ENCODE data around the gene IL1RAPL1. TPM values are rescaled to one million over a fixed set of nuclear protein-coding genes. Genes with fewer than 3 reads are reported as not detected.

The IL1RAPL1 gene
- total and polyA plus RNA-seq, 9 of the 15 experiments (the other 6 are each of a cell fraction or from before 2014, with no cell fraction given), result 0.04 to 0.07 (median 0.04) TPM; not detected in 6

DNA sequence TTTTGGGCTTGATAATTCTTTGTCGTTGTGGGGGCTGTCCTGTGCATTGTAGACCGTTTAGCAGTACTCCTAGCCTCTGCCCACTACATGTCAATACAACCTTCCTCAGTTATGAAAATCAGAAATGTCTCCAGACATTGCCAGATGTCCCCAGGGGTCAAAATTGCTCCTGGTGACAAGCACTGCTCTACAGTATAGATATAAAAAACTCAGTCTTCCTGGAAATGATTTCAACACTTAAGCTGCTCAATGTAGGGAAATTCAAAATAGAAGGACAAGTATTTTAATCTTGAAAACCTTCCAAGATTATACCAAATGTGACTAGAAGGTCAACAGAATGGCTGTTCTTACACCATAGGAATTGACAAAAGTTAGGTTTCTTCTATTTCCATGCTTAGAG, 1339.4 kb downstream of the IL1RAPL1 start:
- Histone ChIP-seq H3K27me3 (ENCODE audit: control insufficient read depth in 2 of 2, insufficient read depth in 2 of 2, low read length in 2 of 2) (no peaks in the 10 kb centered on the region), H2AFZ (ENCODE audit: low read depth, low read length) (no peak overlapping the region), H4K20me1 (replicated peaks; ENCODE audit: control insufficient read depth, insufficient read depth, low read length) (no peaks in the 10 kb centered on the region), H3K9me3 (replicated peaks; ENCODE audit: control insufficient read depth, insufficient read depth, low read depth, low read length) (no peaks in the 10 kb centered on the region), H3K9ac (ENCODE audit: insufficient read depth in 1 of 2, low read depth in 2 of 2, low read length in 2 of 2) (no peak overlapping the region), H3K4me1 (replicated peaks in 1 of 2; ENCODE audit: control insufficient read depth in 2 of 2, insufficient read depth in 2 of 2, low read length in 2 of 2) (no peaks in the 10 kb centered on the region), H3K9me1 (ENCODE audit: control insufficient read depth, insufficient read depth, low read length) (no peaks in the 10 kb centered on the region), H3K4me3 (no peak overlapping the region), H3K27ac (ENCODE audit: extremely low read depth, low read depth, low read length) (no peak overlapping the region), H3K36me3 (ENCODE audit: control insufficient read depth, insufficient read depth, low read length) (no peaks in the 10 kb centered on the region), H3K79me2 (ENCODE audit: control insufficient read depth, insufficient read depth, low read length) (no peaks in the 10 kb centered on the region), H3K4me2 (ENCODE audit: insufficient read depth, low read length) (no peak overlapping the region)
- FAIRE-seq (no peak), DNase-seq (ENCODE audit: extremely low read depth in 1 of 4, low spot score in 3 of 4) (no peak), ATAC-seq (no peak)
- WGBS (ENCODE audit: insufficient coverage, low coverage, missing lambda C conversion rate), result 0% methylated on average over 2 of the region's 2 CpGs
- intact Hi-C loops (cut with micrococcal nuclease), result no loop called here
- in situ Hi-C loops (cut with MboI), result no loop called here
- CTCF ChIA-PET (ENCODE audit: low intra/inter-chr PET ratio), result no interaction called here
- BruUV-seq (replicated peaks), result no TSS peak
- POLR2A ChIA-PET, result no interaction called here
- TF ChIP-seq ZNF121 (CRISPR knock-in tag; conservative IDR thresholded peaks at IDR 0.05) (no peak), STAT5B (CRISPR knock-in tag; IDR thresholded peaks at IDR 0.05) (no peak), CREB1 (IDR thresholded peaks at IDR 0.05) (no peak), CREB1 (CRISPR knock-in tag; IDR thresholded peaks at IDR 0.05) (no peak), SMAD3 (CRISPR knock-in tag; conservative IDR thresholded peaks at IDR 0.05) (no peak), SNAPC5 (CRISPR knock-in tag; IDR thresholded peaks at IDR 0.05) (no peak), RREB1 (CRISPR knock-in tag; IDR thresholded peaks at IDR 0.05) (no peak), NEUROD1 (IDR thresholded peaks at IDR 0.05; ENCODE audit: borderline replicate concordance, low read depth, low read length, partially characterized antibody) (no peak), ELF4 (CRISPR knock-in tag; IDR thresholded peaks at IDR 0.05) (no peak), ZNF699 (CRISPR knock-in tag; IDR thresholded peaks at IDR 0.05; ENCODE audit: insufficient replicate concordance) (no peak), EGR1 (conservative IDR thresholded peaks at IDR 0.05) (no peak)

Data from K562 (cell line).